ENCODE results near the gene RNF7. TPM values are rescaled to one million over a fixed set of nuclear protein-coding genes. Genes with fewer than 3 reads are reported as not detected.

RNF7 gene
- total and polyA plus RNA-seq, 8 donors = 88.1 to 107 (median 94.4) TPM

DNA sequence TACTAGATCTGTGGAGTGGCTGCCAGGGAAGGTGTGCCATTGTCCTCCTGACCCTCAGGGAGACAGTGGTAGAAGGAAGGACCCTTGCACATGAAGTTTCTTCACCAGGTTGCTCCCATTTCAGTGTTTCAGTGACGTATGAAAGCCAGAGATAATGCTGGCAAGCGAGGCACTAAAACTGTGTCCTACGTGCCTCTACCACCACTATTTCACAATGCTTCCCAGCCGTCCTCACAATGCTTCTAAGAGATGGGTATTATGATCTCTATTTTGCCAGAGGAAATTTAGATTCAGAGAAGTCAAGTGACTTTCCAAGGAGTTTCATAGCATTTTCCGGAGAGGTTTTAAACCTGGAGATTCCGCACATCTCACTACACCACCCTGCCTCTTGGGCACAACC lies 28.0 kb upstream of the RNF7 start:
- H3K27me3 ChIP-seq = no peaks in the 10 kb centered on the region
- H3K9me3 ChIP-seq = no peaks in the 10 kb centered on the region
- TF ChIP-seq, protein P1, sequence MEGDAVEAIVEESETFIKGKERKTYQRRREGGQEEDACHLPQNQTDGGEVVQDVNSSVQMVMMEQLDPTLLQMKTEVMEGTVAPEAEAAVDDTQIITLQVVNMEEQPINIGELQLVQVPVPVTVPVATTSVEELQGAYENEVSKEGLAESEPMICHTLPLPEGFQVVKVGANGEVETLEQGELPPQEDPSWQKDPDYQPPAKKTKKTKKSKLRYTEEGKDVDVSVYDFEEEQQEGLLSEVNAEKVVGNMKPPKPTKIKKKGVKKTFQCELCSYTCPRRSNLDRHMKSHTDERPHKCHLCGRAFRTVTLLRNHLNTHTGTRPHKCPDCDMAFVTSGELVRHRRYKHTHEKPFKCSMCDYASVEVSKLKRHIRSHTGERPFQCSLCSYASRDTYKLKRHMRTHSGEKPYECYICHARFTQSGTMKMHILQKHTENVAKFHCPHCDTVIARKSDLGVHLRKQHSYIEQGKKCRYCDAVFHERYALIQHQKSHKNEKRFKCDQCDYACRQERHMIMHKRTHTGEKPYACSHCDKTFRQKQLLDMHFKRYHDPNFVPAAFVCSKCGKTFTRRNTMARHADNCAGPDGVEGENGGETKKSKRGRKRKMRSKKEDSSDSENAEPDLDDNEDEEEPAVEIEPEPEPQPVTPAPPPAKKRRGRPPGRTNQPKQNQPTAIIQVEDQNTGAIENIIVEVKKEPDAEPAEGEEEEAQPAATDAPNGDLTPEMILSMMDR (IDR thresholded peaks at IDR 0.05) = no peak
- H3K36me3 ChIP-seq = no peaks in the 10 kb centered on the region
- H3K4me1 ChIP-seq = peaks cover 0 to 13% of the 10 kb centered on the region in 2 donors
- intact Hi-C loops (cut with DNase I) = no loop called here
- ATAC-seq = no peak
- H3K27ac ChIP-seq = no peak overlapping the region
- DNase-seq = no peak
- H3K4me3 ChIP-seq = no peak overlapping the region

DNA sequence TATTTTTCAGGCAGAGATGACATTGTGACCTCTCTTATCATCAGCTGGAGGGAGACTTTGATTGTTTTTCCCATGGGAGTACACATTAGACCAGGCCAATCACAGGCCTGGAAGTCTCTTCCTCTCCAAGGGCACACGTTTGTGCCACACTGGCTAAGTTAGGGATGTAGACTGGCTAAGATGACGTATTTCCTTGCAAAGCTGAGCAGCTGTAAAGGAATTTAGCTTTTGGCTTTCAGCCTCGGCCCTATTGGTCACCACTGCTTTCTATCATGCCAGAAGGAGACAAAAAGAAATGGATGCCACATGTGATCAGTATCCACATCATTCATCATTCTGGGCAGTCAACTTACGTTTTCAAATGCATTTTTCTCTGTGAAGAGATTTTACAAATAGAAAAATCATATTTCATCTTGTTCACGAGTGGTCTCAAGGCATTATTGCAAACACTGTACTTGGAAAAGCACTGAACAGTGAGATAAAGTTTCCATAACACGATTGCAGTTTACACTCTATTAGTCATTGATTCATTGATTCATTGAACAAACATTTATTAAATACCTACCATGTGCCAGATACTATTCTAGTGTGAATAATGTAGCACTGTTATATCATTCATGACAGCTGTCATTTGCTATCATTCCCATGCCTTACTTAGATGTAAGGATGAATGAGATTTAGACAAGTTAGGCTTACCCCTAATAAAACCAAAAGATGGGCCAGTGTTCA lies 27.0 kb upstream of the RNF7 start:
- DNase-seq (no peak), ATAC-seq (peak; percentile 27)
- peaks cover 0 to 13% of the 10 kb centered on the region in 2 donors for H3K4me1 ChIP-seq
- TF ChIP-seq, protein P1 (IDR thresholded peaks at IDR 0.05) = no peak
- H3K36me3 ChIP-seq = no peaks in the 10 kb centered on the region
- intact Hi-C loops (cut with DNase I) = no loop called here
- no peak overlapping the region for H3K27ac ChIP-seq
- no peaks in the 10 kb centered on the region for H3K27me3 ChIP-seq
- H3K9me3 ChIP-seq = no peaks in the 10 kb centered on the region
- no peak overlapping the region for H3K4me3 ChIP-seq

DNA sequence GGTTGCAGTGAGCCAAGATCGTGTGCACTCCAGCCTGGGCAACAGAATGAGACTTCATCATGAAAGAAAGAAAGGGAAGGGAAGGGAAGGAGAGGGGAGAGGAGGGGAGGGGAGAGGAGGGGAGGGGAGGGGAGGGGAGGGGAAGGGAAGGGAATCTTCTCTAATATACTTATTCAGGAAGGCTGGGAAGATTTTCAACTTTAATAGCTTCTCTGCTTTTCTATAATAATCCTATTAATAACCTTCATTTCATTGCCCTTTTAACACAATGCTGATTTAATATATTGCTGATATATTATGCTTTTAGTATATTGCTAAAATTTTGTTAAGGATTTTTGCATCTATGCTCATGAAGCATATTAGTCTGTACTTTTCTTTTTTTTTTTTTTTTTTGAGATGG lies 23.4 kb upstream of the RNF7 start:
- no peaks in the 10 kb centered on the region for H3K4me1 ChIP-seq
- ATAC-seq (no peak), DNase-seq (no peak)
- H3K9me3 ChIP-seq = peaks cover 0 to 2% of the 10 kb centered on the region in 2 donors
- H3K36me3 ChIP-seq = no peaks in the 10 kb centered on the region
- intact Hi-C loops (cut with DNase I) = no loop called here
- no peak overlapping the region for H3K4me3 ChIP-seq
- H3K27me3 ChIP-seq = no peaks in the 10 kb centered on the region
- H3K27ac ChIP-seq = no peak overlapping the region
- TF ChIP-seq, protein P1 (IDR thresholded peaks at IDR 0.05) = no peak

DNA sequence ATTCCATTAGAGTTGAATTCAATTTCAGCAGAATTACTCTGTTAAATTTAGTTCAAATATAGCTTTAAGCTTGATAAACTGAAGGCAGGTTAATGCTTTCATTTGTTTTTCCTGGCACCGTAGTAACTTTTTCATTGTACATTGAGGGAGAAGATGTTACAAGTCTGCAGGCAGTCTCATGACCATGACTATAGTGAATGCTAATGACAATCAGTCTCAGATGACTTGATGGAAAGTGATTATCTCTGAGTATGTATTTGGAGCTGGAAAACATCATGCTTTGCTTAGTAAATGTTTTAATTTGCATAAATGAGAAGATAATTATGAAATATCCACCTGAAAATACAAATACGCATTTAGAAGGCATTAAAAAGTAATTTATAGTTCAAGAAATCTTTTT lies 16.0 kb upstream of the RNF7 start:
- Histone ChIP-seq H3K9me3 (no peaks in the 10 kb centered on the region), H3K4me3 (no peak overlapping the region), H3K36me3 (no peaks in the 10 kb centered on the region), H3K27ac (no peak overlapping the region), H3K4me1 (no peaks in the 10 kb centered on the region), H3K27me3 (no peaks in the 10 kb centered on the region)
- TF ChIP-seq, protein P1 (IDR thresholded peaks at IDR 0.05) = no peak
- ATAC-seq (no peak), DNase-seq (no peak)
- intact Hi-C loops (cut with DNase I) = no loop called here

DNA sequence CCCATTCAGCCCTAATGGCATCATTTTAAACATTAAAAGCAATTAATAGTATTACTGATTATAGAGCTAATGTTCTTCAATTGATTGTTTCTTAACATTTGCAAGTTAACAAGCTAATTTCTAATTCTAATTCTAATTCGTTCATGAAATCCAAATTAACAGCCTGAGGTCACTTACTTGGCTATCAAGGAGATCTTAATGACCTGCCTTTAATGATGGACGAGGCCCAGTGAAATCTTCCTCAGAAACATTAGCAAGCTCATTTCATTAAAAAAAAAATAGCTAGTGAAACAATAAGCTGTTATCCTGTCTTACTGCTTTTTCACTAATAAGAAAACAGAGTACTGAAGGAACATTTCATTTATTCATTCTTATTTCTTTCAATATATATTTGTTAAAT lies 15.4 kb upstream of the RNF7 start:
- Histone ChIP-seq H3K27ac (no peak overlapping the region), H3K4me1 (no peaks in the 10 kb centered on the region), H3K36me3 (no peaks in the 10 kb centered on the region), H3K9me3 (no peaks in the 10 kb centered on the region), H3K27me3 (no peaks in the 10 kb centered on the region), H3K4me3 (no peak overlapping the region)
- DNase-seq (no peak), ATAC-seq (no peak)
- TF ChIP-seq, protein P1 (IDR thresholded peaks at IDR 0.05) = no peak
- intact Hi-C loops (cut with DNase I) = no loop called here
